MG63 (cell line): ENCODE measurements around the gene AKAP14. TPM values are rescaled to one million over a fixed set of nuclear protein-coding genes. Genes with fewer than 3 reads are reported as not detected.
"Not testable (repeated sequence)": the region's sequence is repeated elsewhere in the genome, so short reads cannot be mapped to it uniquely, and the experiment has no call there.

Source experiments
- DNase-seq: peaks from one replicate; pipeline ENCODE4 v3.0.0-alpha.2; 2020
- H3K27me3 ChIP-seq: fragments of 250-450 bp; sonication (Bioruptor Pico); 2 replicates; pipeline ENCODE4 v1.5.1; 2020; ENCODE audit warnings: mild to moderate bottlenecking, moderate library complexity
- H3K36me3 ChIP-seq: fragments of 250-450 bp; sonication (Bioruptor Pico); 2 replicates; pipeline ENCODE4 v1.5.1; 2020; ENCODE audit warnings: mild to moderate bottlenecking, moderate library complexity
- H3K4me3 ChIP-seq: fragments of 250-450 bp; sonication (Bioruptor Pico); 2 replicates; pipeline ENCODE4 v1.5.1; 2020; ENCODE audit warnings: mild to moderate bottlenecking, moderate library complexity
- H3K9me3 ChIP-seq: fragments of 250-450 bp; sonication (Bioruptor Pico); 2 replicates; pipeline ENCODE4 v1.5.1; 2020; ENCODE audit warnings: mild to moderate bottlenecking, moderate library complexity
- total RNA-seq: library from RNA; depleted of rRNA; stranded (reverse); fragments of >200 nt; shearing (Covaris generic); gene quantifications from 2 replicates; pipeline ENCODE4 v1.2.3, GENCODE V29; 2014; ENCODE audit warnings: low replicate concordance

The AKAP14 gene
- total RNA-seq, 1 experiment from 2014 or later, result not detected

- H3K4me3 ChIP-seq, result no peak overlapping the region
- no peaks in the 10 kb centered on the region for H3K27me3 ChIP-seq
- no peak for DNase-seq
- H3K36me3 ChIP-seq, result no peaks in the 10 kb centered on the region
- no peaks in the 10 kb centered on the region for H3K9me3 ChIP-seq
Observed at GRCh38 chrX:119899125-119899524, 3.4 kb downstream of the AKAP14 start.

GRCh38 chrX:119900976-119901375, 5.3 kb downstream of the AKAP14 start:
- Histone ChIP-seq H3K4me3 (no peak overlapping the region), H3K9me3 (no peaks in the 10 kb centered on the region), H3K36me3 (no peaks in the 10 kb centered on the region), H3K27me3 (no peaks in the 10 kb centered on the region)
- DNase-seq, result no peak

GRCh38 chrX:119916310-119916709, 20.6 kb downstream of the AKAP14 start:
- no peaks in the 10 kb centered on the region for H3K36me3 ChIP-seq
- no peaks in the 10 kb centered on the region for H3K27me3 ChIP-seq
- no peaks in the 10 kb centered on the region for H3K9me3 ChIP-seq
- no peak overlapping the region for H3K4me3 ChIP-seq
- no peak for DNase-seq

GRCh38 chrX:119917877-119918276, 22.2 kb downstream of the AKAP14 start:
- H3K36me3 ChIP-seq, result no peaks in the 10 kb centered on the region
- H3K9me3 ChIP-seq, result no peaks in the 10 kb centered on the region
- no peak for DNase-seq
- H3K4me3 ChIP-seq, result no peak overlapping the region
- no peaks in the 10 kb centered on the region for H3K27me3 ChIP-seq

- Histone ChIP-seq H3K36me3 (no peaks in the 10 kb centered on the region), H3K27me3 (no peaks in the 10 kb centered on the region), H3K4me3 (no peak overlapping the region), H3K9me3 (no peaks in the 10 kb centered on the region)
- DNase-seq, result no peak
Observed at GRCh38 chrX:119919835-119920585, 24.3 kb downstream of the AKAP14 start.

- H3K4me3 ChIP-seq, H3K36me3 ChIP-seq, DNase-seq, H3K27me3 ChIP-seq, H3K9me3 ChIP-seq: not testable (repeated sequence)
Observed at GRCh38 chrX:119922391-119922790, 26.7 kb downstream of the AKAP14 start.

GRCh38 chrX:119935215-119935874, 39.7 kb downstream of the AKAP14 start:
- no peak for DNase-seq
- H3K27me3 ChIP-seq, result no peaks in the 10 kb centered on the region
- no peaks in the 10 kb centered on the region for H3K9me3 ChIP-seq
- no peak overlapping the region for H3K4me3 ChIP-seq
- H3K36me3 ChIP-seq, result no peaks in the 10 kb centered on the region

- Histone ChIP-seq H3K4me3 (no peak overlapping the region), H3K36me3 (no peaks in the 10 kb centered on the region), H3K27me3 (no peaks in the 10 kb centered on the region), H3K9me3 (no peaks in the 10 kb centered on the region)
- DNase-seq, result no peak
Observed at GRCh38 chrX:119941336-119941735, 45.6 kb downstream of the AKAP14 start.

- no peaks in the 10 kb centered on the region for H3K27me3 ChIP-seq
- peak overlapping the region; percentile 74 for H3K4me3 ChIP-seq
- no peaks in the 10 kb centered on the region for H3K36me3 ChIP-seq
- no peak for DNase-seq
- H3K9me3 ChIP-seq, result no peaks in the 10 kb centered on the region
Observed at GRCh38 chrX:119942173-119942819, 46.6 kb downstream of the AKAP14 start.

- Histone ChIP-seq H3K27me3 (no peaks in the 10 kb centered on the region), H3K4me3 (peak overlapping the region; percentile 74), H3K9me3 (no peaks in the 10 kb centered on the region), H3K36me3 (no peaks in the 10 kb centered on the region)
- no peak for DNase-seq
Observed at GRCh38 chrX:119942831-119943184, 47.1 kb downstream of the AKAP14 start.

GRCh38 chrX:119943185-119943988, 47.7 kb downstream of the AKAP14 start, which contains the start of gene NKAP:
TSS of gene NKAP (minus strand) at chrX:119943751. CDS start at chrX:119943605, 146 bp downstream.
- peak; percentile 79 for DNase-seq
- Histone ChIP-seq H3K4me3 (peak within 1 kb of the TSS; percentile 74), H3K36me3 (no peaks in the 10 kb centered on the region), H3K27me3 (no peaks in the 10 kb centered on the region), H3K9me3 (no peaks in the 10 kb centered on the region)

GRCh38 chrX:119945481-119945880, 49.8 kb downstream of the AKAP14 start:
- Histone ChIP-seq H3K4me3 (no peak overlapping the region), H3K9me3 (no peaks in the 10 kb centered on the region), H3K27me3 (no peaks in the 10 kb centered on the region), H3K36me3 (no peaks in the 10 kb centered on the region)
- no peak for DNase-seq

- no peak overlapping the region for H3K4me3 ChIP-seq
- H3K27me3 ChIP-seq, result no peaks in the 10 kb centered on the region
- H3K9me3 ChIP-seq, result no peaks in the 10 kb centered on the region
- no peaks in the 10 kb centered on the region for H3K36me3 ChIP-seq
- DNase-seq, result no peak
Observed at GRCh38 chrX:119948381-119948780, 52.7 kb downstream of the AKAP14 start.

- DNase-seq, result no peak
- Histone ChIP-seq H3K27me3 (no peaks in the 10 kb centered on the region), H3K4me3 (no peak overlapping the region), H3K9me3 (no peaks in the 10 kb centered on the region), H3K36me3 (no peaks in the 10 kb centered on the region)
Observed at GRCh38 chrX:119954374-119954773, 58.7 kb downstream of the AKAP14 start.

- H3K27me3 ChIP-seq, H3K9me3 ChIP-seq, H3K36me3 ChIP-seq, H3K4me3 ChIP-seq, DNase-seq: not testable (repeated sequence)
Observed at GRCh38 chrX:119955807-119956570, 60.3 kb downstream of the AKAP14 start.

- no peaks in the 10 kb centered on the region for H3K27me3 ChIP-seq
- no peaks in the 10 kb centered on the region for H3K9me3 ChIP-seq
- no peak for DNase-seq
- no peaks in the 10 kb centered on the region for H3K36me3 ChIP-seq
- no peak overlapping the region for H3K4me3 ChIP-seq
Observed at GRCh38 chrX:119960625-119961024, 64.9 kb downstream of the AKAP14 start.
